ENCODE measurements around the gene C1orf210. TPM values are rescaled to one million over a fixed set of nuclear protein-coding genes. Genes with fewer than 3 reads are reported as not detected.

Gene C1orf210
- total and polyA plus RNA-seq, 9 donors: 0.42 to 2.1 (median 0.72) TPM; not detected in 4

DNA sequence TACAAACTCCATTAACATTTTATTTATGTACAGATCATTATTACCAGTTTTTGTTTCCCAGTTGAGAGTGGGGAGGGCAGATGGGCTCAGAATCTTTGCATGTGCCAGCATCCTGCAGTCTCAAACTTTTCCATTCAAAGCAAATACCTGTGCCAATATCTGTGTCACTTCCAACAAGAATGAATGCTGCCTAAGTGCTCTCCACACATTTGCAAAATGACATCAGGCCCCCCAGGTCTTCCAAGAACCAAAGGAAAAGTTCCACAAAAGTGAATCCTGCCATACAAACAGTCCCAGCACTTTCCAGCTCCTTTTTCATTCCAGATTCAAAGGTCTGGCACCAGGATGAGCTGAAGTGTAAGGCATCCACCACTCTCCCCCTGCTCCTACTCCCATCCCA lies 13.7 kb upstream of the C1orf210 start:
- Histone ChIP-seq H3K27ac (no peak overlapping the region), H3K4me3 (no peak overlapping the region), H3K4me1 (ENCODE audit: insufficient read depth) (peaks cover 14% of the 10 kb centered on the region), H3K36me3 (no peaks in the 10 kb centered on the region), H3K27me3 (no peaks in the 10 kb centered on the region), H3K9me3 (no peaks in the 10 kb centered on the region)
- no peak for TF ChIP-seq POLR2A (IDR thresholded peaks at IDR 0.05)
- TF ChIP-seq EP300 (IDR thresholded peaks at IDR 0.05): no peak
- TF ChIP-seq, protein P1, sequence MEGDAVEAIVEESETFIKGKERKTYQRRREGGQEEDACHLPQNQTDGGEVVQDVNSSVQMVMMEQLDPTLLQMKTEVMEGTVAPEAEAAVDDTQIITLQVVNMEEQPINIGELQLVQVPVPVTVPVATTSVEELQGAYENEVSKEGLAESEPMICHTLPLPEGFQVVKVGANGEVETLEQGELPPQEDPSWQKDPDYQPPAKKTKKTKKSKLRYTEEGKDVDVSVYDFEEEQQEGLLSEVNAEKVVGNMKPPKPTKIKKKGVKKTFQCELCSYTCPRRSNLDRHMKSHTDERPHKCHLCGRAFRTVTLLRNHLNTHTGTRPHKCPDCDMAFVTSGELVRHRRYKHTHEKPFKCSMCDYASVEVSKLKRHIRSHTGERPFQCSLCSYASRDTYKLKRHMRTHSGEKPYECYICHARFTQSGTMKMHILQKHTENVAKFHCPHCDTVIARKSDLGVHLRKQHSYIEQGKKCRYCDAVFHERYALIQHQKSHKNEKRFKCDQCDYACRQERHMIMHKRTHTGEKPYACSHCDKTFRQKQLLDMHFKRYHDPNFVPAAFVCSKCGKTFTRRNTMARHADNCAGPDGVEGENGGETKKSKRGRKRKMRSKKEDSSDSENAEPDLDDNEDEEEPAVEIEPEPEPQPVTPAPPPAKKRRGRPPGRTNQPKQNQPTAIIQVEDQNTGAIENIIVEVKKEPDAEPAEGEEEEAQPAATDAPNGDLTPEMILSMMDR (IDR thresholded peaks at IDR 0.05): no peak
- no peak for DNase-seq
- intact Hi-C loops (cut with DNase I): no loop called here

DNA sequence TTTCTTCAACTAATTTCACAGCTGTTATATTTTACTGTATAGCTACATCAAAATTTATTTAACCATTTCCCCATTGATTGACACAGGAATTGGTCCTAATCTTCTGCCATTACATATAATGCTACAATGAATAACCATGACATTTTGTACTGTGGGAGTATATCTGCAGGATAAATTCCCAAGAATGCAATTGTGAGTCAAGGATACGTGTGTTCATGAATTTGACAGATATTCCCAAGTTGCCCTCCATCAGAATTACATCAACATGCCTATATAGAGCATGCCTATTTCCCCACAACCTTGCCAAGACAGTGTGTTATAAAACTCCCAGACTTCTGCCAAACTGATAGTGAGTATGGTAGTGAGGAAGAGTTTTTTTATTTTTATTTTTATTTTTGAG lies 12.7 kb upstream of the C1orf210 start:
- TF ChIP-seq EP300 (IDR thresholded peaks at IDR 0.05): no peak
- TF ChIP-seq, protein P1 (IDR thresholded peaks at IDR 0.05): no peak
- no peak for TF ChIP-seq POLR2A (IDR thresholded peaks at IDR 0.05)
- intact Hi-C loops (cut with DNase I): no loop called here
- DNase-seq: no peak
- no peaks in the 10 kb centered on the region for H3K9me3 ChIP-seq
- no peak overlapping the region for H3K4me3 ChIP-seq
- no peaks in the 10 kb centered on the region for H3K27me3 ChIP-seq
- H3K4me1 ChIP-seq (ENCODE audit: insufficient read depth): peaks cover 12% of the 10 kb centered on the region
- WGBS, 3 donors: 81 to 86% (median 86%) methylated on average over 1 of the region's 1 CpG
- H3K36me3 ChIP-seq: no peaks in the 10 kb centered on the region
- no peak overlapping the region for H3K27ac ChIP-seq

DNA sequence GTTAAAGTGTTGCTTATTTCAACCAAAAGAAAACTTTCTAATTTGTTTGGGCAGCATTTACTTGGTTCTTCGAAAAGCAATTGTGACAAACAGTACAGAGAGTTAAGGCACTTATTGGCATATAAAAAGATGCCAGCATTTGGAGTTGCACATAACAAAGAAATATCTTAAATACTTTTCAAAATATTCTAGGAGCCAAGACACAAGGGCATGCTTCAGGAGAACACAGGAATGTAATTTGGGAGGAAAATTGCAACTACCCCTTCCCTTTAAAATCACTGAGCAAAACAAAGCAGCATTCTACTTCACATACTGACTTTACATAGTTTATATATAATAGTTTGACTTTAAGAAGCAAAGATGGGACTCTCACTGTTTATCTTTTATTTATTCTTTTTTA lies 10.8 kb upstream of the C1orf210 start:
- no peak for DNase-seq
- intact Hi-C loops (cut with DNase I): no loop called here
- WGBS, 3 donors: 1 to 21% (median 9%) methylated on average over 1 of the region's 1 CpG
- no peaks in the 10 kb centered on the region for H3K9me3 ChIP-seq
- H3K4me3 ChIP-seq: no peak overlapping the region
- no peaks in the 10 kb centered on the region for H3K36me3 ChIP-seq
- H3K4me1 ChIP-seq (ENCODE audit: insufficient read depth): peaks cover 12% of the 10 kb centered on the region
- TF ChIP-seq, protein P1 (IDR thresholded peaks at IDR 0.05): no peak
- TF ChIP-seq EP300 (IDR thresholded peaks at IDR 0.05): no peak
- TF ChIP-seq POLR2A (IDR thresholded peaks at IDR 0.05): no peak
- H3K27ac ChIP-seq: no peak overlapping the region
- no peaks in the 10 kb centered on the region for H3K27me3 ChIP-seq

DNA sequence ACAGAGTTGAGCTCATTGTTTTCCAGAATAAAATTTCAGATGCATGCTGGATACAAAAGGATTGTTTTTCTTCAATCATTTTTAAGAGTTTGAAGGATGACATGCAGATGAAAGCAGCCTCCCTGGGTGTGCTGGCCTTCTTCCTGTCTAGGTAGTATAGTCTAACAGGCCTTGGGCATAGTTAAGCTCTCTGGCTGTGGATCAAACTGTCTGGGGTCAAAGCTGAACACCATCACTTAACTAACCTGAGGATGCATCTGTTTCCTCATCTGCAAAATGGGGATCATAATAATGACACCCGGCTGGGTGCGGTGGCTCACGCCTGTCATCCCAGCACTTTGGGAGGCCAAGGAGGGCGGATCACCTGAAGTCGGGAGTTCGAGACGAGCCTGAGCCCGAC lies 9.4 kb upstream of the C1orf210 start:
- peak overlapping the region; percentile 18 to 39 for H3K27ac ChIP-seq
- DNase-seq: no peak
- intact Hi-C loops (cut with DNase I): no loop called here
- no peaks in the 10 kb centered on the region for H3K36me3 ChIP-seq
- no peaks in the 10 kb centered on the region for H3K27me3 ChIP-seq
- no peak overlapping the region for H3K4me3 ChIP-seq
- 82 to 92% (median 86%) methylated on average over 8 of the region's 8 CpGs for WGBS, 3 donors
- peaks cover 13% of the 10 kb centered on the region for H3K4me1 ChIP-seq (ENCODE audit: insufficient read depth)
- TF ChIP-seq EP300 (IDR thresholded peaks at IDR 0.05): no peak
- TF ChIP-seq POLR2A (IDR thresholded peaks at IDR 0.05): no peak
- TF ChIP-seq, protein P1 (IDR thresholded peaks at IDR 0.05): no peak
- no peaks in the 10 kb centered on the region for H3K9me3 ChIP-seq
